Measurements from ENCODE around the gene ALOXE3.
"Not testable (repeated sequence)": the region's sequence is repeated elsewhere in the genome, so short reads cannot be mapped to it uniquely, and the experiment has no call there.

ALOXE3 gene

DNA sequence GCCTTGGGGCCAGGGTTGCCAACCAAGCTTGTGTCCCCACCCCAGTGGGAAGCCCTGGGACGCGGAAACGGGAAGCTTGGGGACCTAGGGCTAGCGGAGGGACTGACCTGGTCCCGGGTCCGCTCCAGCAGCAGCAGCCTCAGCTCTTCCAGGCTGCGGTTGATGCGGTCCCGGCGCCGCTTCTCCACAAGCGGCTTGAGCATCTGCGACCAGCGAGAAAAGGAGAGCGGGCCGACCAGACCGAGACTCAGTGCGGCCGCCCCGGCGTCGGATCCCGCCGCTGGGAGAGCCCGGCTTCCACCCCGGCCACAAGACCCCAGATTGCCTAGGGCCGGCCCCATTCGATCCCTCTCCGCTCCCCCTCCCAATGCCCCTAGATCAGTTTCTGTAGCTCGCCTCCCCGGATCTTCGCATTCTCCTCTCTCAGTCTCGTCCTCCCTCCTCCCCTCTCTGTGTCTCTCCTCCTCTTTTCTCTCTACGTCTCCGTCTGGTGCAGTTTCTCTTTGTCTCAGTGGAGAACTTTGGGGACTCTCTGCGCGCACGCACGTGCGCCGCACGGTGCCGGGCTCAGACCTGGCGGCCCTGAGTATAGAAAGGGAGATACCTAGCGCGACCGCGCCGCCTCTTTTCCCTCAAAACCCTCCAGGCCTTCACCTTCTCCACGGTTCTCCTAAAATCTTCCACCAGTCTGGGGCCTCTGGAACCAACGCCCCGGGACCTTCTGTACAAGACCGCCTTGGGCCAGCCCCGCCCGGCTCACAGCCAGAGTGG lies 4.8 kb upstream of the ALOXE3 start:
- in situ Hi-C loops (cut with MboI; ENCODE audit: low sequenced_read_pairs) = no loop called here

DNA sequence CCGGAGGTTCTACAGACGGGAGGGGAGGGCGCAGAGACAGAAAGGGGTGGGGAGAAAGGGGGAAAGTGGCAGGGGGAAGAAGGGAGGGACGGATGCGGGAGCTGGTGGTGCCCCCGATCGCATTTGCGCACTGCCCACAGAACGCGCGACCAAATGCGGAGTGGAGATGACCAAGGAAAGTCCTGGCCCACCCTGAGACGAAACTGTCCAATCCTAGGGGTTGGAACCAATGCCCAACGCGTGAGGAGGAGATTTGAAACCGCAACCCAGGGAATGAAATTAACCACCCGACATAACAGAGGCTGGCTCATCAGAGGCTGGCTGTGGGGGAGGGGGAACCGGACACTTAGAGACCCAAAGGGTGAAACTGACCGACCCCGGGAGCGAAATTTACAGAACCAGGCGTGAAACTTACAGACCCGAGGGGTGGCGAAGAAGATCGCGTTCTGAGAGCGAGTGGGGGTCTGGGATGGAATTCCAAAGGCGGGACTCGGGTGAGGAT lies 4.2 kb upstream of the ALOXE3 start:
- in situ Hi-C loops (cut with MboI; ENCODE audit: low sequenced_read_pairs) = no loop called here

DNA sequence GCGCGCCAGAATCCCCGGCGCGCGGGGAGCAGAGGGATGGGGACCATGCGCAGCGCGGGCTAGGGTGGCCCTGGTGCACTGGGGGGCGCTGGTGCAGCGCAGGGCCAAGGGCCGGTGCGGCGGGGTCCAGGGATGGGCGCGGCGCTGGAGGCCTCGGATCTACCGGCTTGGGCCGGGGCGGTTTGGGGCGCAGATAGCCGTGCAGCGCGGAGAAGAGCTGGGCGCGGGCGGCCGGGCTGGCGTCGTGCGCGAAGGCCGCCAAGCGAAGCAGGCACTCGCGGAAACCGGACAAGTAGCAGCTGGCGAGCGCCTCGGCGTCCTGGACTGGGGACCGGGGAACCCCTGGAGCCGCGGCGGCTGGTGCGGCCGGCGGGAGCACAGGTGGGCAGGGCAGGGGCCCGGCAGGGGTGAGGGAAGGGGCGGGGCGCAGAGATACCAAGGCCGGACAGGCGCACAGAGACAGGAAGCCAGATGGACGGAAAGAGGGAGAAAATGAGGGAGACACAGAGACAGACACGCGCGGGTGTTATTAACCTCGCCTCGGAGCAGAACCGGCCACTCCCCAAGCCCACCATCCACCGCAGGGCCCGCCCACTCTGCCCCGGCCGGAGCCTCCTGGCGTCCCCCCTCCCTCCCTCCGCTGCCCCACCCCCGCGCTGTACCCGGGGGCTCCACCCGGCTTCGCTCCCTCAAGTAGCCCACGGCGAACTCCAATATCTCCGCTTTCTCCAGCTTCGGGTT lies 3.5 kb upstream of the ALOXE3 start:
- in situ Hi-C loops (cut with MboI; ENCODE audit: low sequenced_read_pairs) = no loop called here

DNA sequence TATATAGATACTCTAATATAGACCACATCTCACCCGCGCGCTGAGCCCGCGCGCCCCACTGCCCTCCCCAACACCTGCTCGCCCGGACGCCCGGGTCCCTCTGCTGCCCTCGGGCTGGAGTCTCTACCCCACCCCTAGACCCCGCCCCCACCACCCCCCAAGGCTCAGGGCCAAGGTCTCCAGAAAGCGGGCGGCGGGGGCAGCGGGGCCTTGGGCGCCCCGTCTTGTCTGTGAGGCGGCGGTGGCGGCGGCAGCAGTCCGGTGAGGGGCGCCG lies 3.0 kb upstream of the ALOXE3 start:
- in situ Hi-C loops (cut with MboI; ENCODE audit: low sequenced_read_pairs) = no loop called here

DNA sequence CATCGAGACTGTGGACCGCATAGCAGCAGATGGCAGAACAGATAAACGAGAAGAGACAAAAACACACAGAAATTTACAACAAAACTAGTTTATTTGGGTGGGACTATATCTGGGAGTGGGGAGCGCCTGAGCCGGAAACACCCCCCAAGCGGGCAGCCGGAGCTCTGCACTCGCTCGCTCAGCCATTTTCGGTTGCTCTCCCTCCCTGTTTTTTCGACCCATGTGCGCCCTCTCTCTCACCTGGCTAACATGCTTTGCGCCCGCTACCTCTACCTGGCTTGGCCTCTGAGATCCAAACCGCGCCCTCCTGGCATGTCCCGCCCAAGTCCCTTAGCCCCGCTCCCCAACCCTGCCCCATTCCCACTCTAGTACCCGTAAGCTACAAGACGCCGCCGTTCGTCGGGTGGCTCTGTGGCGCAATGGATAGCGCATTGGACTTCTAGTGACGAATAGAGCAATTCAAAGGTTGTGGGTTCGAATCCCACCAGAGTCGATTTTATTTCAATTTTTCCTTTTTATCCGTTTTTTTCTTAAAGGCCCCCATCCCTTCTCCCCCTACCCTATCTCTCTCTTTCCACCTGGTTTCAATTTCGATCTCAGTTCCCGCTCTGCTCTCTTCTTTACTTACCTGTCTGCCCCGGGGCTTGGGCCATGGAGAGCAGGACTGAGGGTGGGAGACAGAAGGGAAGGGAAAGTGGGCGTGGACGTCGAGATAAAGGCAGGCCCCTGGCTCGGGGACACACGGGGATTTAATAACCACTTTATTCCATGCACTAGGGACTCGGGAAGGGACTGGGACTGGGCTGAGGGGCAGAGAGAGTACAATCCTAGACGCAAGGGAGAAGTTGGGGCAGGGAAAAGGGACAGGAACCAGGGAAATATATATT lies 2.4 kb upstream of the ALOXE3 start:
- in situ Hi-C loops (cut with MboI; ENCODE audit: low sequenced_read_pairs) = no loop called here

DNA sequence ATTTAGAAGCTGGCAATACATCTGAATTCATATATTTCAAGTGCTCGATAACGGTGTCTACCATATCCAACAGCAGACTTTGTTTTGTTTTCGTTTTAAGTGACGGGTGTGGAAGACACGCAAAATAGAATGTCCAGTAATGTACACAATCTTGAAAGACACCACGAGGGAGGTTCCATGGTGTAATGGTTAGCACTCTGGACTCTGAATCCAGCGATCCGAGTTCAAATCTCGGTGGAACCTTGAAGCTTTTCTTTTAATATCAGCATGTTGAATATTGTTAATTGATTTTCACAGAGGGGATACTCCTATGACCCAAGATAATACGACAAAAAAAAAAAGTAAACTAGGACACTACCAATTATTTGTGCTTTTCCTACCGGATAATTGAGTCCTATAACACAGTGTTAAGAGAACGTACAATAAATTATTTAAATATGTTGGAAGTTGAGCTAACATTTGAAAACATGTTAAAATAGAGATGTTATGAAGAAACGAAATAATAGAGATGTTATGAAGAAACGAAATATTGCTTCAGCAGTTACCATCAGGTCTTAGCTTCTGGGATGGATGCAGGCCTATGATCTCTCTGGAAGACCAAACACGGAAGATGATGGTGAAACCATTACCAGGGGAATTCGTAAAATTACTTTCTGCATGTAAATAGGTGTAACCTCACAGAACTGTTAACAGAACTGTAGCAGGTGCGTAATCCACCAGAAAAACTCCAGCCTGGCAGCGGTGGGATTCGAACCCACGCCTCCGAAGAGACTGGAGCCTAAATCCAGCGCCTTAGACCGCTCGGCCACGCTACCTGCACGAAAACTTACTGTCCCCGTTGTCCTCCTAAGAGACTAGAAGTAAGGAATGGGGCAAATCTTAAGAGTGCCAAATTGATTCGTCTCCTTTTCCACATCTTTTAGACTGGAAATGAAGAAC lies 1.5 kb upstream of the ALOXE3 start:
- in situ Hi-C loops (cut with MboI; ENCODE audit: low sequenced_read_pairs) = no loop called here

DNA sequence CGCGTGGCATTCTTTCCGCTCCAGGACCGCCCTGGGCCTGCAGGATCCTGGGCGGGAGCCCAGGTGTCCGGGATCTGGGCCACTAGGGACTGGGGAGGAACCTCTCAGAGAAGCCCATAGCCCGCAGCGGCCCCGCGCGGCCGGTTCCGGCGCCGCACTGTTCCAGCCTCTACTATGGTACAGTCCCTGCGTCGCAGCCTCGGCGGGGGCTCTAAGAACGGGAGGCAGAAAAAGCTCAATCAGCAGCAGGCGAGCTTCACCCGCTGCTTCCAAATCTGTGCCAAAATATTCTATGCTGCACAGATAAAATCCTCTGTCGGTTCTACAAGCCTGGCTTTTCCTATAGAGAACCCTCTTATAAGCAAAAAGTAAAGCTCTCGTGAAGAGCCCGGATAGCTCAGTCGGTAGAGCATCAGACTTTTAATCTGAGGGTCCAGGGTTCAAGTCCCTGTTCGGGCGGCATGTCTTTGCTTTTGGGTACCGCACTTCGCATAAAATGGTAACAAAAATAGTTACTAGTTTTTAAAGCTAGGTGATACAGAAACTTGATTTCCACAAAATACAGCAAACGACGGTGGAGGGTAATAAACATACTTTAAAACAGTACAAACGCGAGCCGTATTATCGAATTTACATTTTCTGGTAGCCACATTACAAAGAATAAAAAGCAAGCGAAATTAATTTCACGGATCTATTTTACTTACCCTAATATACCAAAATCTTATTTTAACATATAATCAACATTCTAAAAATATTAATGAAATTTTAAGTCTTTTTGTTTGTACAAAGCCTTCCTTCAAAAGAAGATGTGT lies 661 bp upstream of the ALOXE3 start:
- in situ Hi-C loops (cut with MboI; ENCODE audit: low sequenced_read_pairs) = no loop called here

DNA sequence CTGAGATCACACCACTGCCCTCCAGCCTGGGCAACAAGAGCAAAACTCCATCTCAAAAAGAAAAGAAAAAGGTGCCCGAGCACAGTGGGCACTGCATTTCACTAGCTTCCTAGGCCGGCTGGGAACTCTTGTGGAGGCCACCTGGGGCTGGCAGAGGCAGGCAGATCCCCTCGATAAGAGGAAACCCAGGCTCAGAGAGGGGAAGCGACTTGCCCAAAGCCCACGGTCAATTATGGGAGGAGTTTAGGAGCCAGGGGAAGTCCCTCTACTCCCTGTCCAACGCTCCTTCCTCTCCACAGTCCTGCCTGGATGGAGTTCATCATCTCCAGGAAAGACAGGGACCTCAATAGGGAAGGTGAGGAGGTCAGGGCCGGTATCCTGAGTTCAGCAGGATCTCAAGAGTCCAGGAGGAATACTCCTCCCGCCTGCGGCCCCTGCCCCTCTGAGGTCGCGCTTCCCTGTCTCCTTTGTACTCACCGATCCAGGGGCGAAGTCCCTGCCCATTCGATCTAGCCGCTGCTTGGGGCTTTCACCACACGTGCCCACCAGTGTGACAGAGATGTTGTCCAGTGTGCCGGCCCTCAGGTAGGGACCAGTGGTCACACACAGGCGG lies 841 bp downstream of the ALOXE3 start:
- in situ Hi-C loops (cut with MboI; ENCODE audit: low sequenced_read_pairs) = no loop called here

DNA sequence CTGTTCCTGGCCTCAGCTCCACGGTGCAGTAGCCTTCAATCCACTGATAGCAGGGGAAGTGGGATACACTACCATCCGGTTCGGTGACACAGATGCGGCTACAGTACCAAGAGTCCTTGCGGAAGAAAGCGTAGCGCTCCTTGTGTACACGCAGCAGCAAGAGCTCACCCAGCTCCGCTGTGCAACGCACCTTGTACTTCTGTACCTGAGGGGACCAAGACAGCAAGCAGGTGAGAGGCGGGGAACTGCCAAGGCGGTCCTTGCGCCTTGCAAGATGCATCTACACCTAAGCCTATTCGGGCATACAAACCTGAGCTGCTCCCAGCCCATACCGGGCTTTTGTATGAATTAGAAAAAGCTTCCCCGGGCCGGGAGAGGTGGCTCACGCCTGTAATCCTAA lies 1.5 kb downstream of the ALOXE3 start:
- in situ Hi-C loops (cut with MboI; ENCODE audit: low sequenced_read_pairs) = no loop called here

DNA sequence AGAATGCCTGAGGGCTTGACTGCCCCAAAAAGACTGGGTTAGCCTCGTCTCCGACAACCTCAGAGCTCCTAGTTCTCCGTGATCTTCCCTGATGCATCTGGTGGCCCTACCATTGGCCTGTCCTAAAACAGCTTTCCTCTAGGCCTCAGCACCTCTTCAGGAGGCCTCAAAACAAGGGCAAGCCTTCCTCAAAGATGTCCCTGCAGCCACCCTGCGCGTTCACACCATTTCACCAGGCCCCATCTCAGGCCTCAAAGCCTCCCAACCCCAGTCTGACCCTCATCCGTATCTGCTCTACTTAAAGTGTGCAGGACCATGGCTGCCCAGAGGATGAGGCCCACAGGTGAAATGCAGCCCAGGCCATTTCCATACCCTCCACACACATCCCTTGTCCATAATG lies 7.4 kb downstream of the ALOXE3 start:
- in situ Hi-C loops (cut with MboI; ENCODE audit: low sequenced_read_pairs) = no loop called here

DNA sequence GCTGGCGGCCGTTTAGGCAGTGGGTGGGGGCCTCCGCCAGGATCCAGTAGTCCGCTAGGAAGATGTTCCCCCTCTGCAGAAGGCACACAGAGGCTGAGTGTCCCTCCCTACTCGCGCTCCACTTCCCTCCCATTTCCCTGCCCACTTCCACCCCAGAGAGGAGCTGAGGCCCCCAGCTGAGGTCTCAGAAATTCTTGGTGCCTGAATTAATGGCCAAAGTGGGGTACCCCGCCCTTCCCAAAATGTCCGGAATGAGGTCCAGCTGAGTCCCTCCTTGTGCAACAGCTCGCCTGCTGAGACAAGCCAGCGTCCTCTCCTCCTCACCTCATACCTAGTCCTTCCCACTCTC lies 7.9 kb downstream of the ALOXE3 start:
- in situ Hi-C loops (cut with MboI; ENCODE audit: low sequenced_read_pairs) = no loop called here

DNA sequence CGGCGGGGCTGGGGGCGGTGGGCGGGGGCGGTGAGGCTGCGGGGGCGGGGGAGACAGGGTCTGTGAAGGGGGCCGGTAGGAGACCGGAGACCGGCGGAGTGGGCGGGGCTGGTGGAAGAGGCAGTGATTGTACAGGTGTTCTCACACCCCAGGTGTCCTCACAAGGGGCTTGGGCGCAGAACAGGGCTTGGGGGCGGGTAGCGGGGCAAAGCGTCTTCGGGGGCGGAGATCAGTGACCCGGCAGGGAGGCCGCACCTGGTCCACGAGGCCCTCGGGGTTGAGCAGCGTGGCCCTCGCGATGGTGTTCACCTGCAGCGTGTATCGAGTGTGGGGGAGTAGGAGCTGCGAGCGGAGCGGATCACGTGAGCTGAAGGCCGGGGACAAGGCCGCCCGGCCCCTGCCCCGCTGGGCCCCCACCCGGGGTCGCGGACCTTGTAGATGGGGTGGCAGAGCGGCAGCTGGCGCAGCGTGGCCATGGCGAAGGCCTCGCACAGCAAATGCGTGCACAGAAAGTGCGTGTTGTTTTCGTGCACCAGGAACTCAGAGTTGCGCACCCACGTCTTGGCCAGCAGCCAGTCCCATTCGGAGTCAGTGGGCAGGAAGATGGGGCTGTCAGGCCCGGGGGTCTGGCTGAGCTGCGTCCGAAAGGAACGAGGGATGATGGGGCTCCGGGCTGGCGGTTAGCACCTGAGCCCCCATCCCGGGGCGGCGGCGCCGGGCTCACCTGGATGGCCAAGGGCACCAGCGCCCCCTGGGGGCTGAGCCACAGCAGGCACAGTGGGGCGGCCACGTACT lies 8.5 kb downstream of the ALOXE3 start:
- in situ Hi-C loops (cut with MboI; ENCODE audit: low sequenced_read_pairs) = no loop called here

DNA sequence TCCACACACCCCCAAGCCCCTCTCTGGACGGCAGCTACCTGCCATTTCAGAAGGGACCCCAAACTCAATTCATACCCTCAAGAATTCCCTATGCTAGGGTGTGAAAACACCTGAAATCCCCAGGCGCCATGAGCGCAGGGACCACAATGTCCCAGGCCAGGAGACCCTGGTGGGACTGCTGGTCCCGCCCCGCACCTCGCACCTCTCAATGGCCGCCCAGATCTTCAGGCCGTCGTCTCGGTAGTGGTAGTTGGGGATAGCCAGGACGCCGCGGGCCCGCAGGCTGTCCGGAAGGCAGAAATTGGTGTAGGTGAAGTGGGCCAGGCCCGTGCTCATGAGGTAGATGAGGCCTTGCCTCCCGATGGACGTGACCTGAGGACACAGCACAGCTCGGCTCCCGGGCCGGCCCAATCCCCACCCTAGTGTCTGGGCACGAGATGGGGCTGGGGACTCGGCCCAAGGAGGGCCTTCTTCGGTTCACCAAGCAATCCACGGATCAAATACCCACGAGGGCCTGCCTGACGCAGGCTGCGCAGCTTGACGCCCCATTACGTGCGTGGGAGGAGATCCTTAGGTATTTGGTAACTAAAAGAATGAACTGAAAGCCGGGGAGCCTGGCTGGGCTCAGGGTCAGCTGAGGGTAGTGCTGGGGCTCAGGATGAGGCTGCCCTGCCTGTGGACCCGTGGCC lies 9.2 kb downstream of the ALOXE3 start:
- in situ Hi-C loops (cut with MboI; ENCODE audit: low sequenced_read_pairs) = no loop called here

DNA sequence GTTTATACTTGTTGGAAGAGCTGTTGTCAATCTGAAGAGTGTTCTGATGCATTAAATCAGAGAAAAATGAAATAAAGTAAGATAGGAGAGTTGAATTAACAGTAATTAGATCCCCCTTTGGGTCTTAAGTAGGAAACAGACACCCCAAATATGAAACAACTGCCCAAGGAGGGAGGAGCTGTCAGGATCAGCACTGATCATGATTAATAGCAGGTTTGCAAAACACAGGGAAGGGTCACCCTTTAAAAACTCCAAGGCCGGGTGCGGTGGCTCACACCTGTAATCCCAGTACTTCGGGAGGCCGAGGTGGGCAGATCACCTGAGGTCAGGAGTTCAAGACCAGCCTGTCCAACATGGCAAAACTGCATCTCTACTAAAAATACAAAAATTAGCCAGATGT lies 11.3 kb downstream of the ALOXE3 start:
- in situ Hi-C loops (cut with MboI; ENCODE audit: low sequenced_read_pairs) = not testable (repeated sequence)

DNA sequence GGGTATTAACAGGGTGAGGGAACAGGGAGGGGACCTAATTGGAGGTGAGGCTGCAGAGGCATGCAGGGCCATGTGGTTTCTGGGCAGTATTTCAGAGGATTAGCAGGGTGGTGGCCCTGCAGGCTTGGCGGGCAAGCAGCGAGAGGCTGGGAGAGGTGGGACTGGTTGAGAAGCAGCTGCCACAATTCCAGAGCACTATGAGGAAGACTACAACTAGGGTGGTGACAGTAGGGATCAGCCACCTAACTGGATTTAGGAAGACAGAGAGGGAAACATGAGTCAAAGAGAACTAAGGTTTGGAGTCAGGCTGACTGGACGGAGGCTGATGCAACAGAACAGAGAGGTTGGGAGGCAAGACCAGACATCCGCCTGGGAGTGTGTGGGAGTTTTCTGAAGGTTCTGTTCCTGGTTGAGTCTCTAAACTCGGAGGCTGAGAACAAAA lies 12.3 kb downstream of the ALOXE3 start:
- in situ Hi-C loops (cut with MboI; ENCODE audit: low sequenced_read_pairs) = no loop called here

DNA sequence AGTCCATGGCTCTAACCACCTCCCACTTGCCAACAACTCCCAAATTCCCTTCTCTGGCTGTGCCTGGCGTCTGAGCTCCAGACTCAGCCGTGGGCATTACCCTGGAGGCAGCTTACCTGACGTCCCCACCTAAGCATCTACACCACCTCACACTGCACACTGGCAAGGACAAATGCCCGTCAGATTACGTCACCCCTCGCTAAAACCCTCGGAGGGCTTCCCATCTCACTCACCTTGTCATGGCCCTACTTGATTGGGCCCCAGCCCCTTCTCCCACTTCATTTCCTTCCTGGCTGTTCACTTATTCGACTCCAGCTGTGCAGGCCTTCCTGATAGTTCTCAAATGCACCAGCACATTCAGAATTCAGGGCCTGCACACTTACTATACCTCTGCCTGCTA lies 13.4 kb downstream of the ALOXE3 start:
- in situ Hi-C loops (cut with MboI; ENCODE audit: low sequenced_read_pairs) = no loop called here

DNA sequence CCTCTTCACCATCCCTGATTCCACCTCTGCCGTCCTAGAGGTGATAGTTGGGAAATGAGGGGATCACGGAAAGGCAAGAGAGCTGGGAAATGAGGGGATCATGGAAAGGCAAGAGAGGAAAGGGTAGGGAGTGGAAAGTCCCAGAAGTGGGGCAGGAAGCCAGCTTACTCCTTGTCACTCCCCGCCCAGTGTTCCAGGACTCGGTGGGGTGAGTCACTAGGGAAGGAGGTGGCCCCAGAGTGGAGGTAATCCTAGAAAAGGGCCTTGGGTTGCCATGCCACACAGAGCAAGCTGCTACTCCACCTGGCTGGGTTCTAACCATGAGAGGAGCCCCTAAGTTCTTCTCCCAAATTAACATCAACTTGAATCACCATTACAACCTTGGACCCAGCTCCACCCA lies 14.8 kb downstream of the ALOXE3 start:
- in situ Hi-C loops (cut with MboI; ENCODE audit: low sequenced_read_pairs) = no loop called here

DNA sequence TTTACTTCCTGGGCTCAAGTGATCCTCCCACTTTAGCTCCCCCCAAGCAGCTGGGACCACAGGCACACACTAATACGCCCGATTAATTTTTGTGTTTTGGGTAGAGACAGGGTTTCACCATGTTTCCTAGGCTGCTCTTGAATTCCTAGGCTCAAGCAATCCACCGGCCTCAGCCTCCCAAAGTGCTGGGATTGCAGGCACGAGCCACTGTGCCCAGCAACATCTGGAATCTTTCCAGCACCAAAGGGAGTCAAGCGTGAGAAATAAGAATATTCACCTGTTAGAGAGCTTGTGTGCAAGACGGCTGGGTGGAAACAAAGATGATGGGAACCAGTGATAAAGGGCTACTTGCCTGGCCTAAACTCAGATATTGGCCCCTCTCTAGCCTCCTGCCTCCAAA lies 16.6 kb downstream of the ALOXE3 start:
- in situ Hi-C loops (cut with MboI; ENCODE audit: low sequenced_read_pairs) = no loop called here

Data from hTERT RPE-1 (cell line).